ENCODE data around the gene KIZ. TPM values are rescaled to one million over a fixed set of nuclear protein-coding genes. Genes with fewer than 3 reads are reported as not detected.

KIZ gene
- total RNA-seq, 1 experiment from 2014 or later = 31.8 TPM

DNA sequence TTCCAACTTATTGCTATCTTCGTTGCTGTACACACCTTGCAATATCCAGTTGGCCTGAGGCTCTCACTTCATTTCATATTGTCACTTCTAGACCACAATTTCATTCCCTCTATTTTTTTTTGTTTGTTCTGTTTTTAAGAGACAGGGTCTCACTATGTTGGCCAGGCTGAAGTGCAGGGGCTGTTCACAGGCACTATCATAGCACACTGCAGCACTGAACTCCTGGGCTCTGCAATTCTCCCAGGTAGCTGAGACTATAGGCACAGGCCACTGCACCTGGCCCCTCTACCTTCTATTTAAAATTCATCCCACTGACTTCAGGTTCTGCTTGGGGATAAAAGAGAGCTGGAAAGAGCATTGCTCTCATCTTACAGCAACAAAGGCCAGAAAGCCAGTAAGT, 15.1 kb upstream of the KIZ start:
- no peak overlapping the region for H3K27ac Mint-ChIP-seq (ENCODE audit: unreplicated experiment)
- DNase-seq = no peak
- no peaks in the 10 kb centered on the region for H3K9me3 Mint-ChIP-seq (ENCODE audit: unreplicated experiment)
- ChIA-PET CTCF (no interaction called here), POLR2A (no interaction called here)
- no peaks in the 10 kb centered on the region for H3K36me3 Mint-ChIP-seq (ENCODE audit: insufficient read depth, unreplicated experiment)
- Histone ChIP-seq H3K4me3 (ENCODE audit: low read depth, low read length) (no peak overlapping the region), H3K9me3 (no peaks in the 10 kb centered on the region), H3K4me1 (no peaks in the 10 kb centered on the region), H3K36me3 (ENCODE audit: control insufficient read depth, insufficient read depth, low read length) (no peaks in the 10 kb centered on the region), H3K27me3 (replicated peaks; ENCODE audit: control insufficient read depth, insufficient read depth, low read length) (no peaks in the 10 kb centered on the region)
- intact Hi-C loops (cut with micrococcal nuclease; ENCODE audit: unreplicated experiment) = no loop called here
- no peaks in the 10 kb centered on the region for H3K27me3 Mint-ChIP-seq (ENCODE audit: insufficient read depth, unreplicated experiment)
- no peak overlapping the region for H3K4me3 Mint-ChIP-seq (ENCODE audit: unreplicated experiment)
- BruUV-seq (replicated peaks) = no TSS peak
- TF ChIP-seq, protein P1, sequence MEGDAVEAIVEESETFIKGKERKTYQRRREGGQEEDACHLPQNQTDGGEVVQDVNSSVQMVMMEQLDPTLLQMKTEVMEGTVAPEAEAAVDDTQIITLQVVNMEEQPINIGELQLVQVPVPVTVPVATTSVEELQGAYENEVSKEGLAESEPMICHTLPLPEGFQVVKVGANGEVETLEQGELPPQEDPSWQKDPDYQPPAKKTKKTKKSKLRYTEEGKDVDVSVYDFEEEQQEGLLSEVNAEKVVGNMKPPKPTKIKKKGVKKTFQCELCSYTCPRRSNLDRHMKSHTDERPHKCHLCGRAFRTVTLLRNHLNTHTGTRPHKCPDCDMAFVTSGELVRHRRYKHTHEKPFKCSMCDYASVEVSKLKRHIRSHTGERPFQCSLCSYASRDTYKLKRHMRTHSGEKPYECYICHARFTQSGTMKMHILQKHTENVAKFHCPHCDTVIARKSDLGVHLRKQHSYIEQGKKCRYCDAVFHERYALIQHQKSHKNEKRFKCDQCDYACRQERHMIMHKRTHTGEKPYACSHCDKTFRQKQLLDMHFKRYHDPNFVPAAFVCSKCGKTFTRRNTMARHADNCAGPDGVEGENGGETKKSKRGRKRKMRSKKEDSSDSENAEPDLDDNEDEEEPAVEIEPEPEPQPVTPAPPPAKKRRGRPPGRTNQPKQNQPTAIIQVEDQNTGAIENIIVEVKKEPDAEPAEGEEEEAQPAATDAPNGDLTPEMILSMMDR (IDR thresholded peaks at IDR 0.05; ENCODE audit: insufficient read depth in 1 of 2, low read depth in 1 of 2, low read length in 1 of 2, severe bottlenecking in 1 of 2, unreplicated experiment in 1 of 2) = no peak
- H3K4me1 Mint-ChIP-seq (ENCODE audit: low read depth, unreplicated experiment) = no peaks in the 10 kb centered on the region

DNA sequence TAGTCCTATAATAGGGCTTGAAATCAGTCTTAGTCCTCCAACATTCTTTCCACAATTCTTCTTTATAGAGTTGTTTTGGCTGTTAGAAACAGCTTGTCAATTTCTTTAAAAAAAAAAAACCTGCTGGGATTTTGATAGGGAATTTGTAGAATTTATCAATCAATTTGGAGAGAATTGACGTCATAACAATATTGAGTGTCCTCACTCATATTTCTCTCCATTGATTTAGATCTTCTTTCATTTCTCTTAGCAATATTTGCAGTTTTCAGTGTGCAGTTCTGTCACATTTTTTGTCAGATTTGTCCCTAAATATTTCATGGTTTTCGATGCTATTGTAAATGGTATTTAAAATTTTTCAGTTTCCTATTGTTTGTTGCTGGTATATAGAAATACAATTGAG, 14.5 kb upstream of the KIZ start:
- Mint-ChIP-seq H3K4me1 (ENCODE audit: low read depth, unreplicated experiment) (no peaks in the 10 kb centered on the region), H3K9me3 (ENCODE audit: unreplicated experiment) (no peaks in the 10 kb centered on the region), H3K36me3 (ENCODE audit: insufficient read depth, unreplicated experiment) (no peaks in the 10 kb centered on the region), H3K4me3 (ENCODE audit: unreplicated experiment) (no peak overlapping the region), H3K27ac (ENCODE audit: unreplicated experiment) (no peak overlapping the region), H3K27me3 (ENCODE audit: insufficient read depth, unreplicated experiment) (no peaks in the 10 kb centered on the region)
- intact Hi-C loops (cut with micrococcal nuclease; ENCODE audit: unreplicated experiment) = no loop called here
- no TSS peak for BruUV-seq (replicated peaks)
- TF ChIP-seq, protein P1 (IDR thresholded peaks at IDR 0.05; ENCODE audit: insufficient read depth in 1 of 2, low read depth in 1 of 2, low read length in 1 of 2, severe bottlenecking in 1 of 2, unreplicated experiment in 1 of 2) = no peak
- ChIA-PET POLR2A (no interaction called here), CTCF (no interaction called here)
- no peak for DNase-seq
- Histone ChIP-seq H3K9me3 (no peaks in the 10 kb centered on the region), H3K36me3 (ENCODE audit: control insufficient read depth, insufficient read depth, low read length) (no peaks in the 10 kb centered on the region), H3K27me3 (replicated peaks; ENCODE audit: control insufficient read depth, insufficient read depth, low read length) (no peaks in the 10 kb centered on the region), H3K4me3 (ENCODE audit: low read depth, low read length) (no peak overlapping the region), H3K4me1 (no peaks in the 10 kb centered on the region)

- TF ChIP-seq, protein P1 (IDR thresholded peaks at IDR 0.05; ENCODE audit: insufficient read depth in 1 of 2, low read depth in 1 of 2, low read length in 1 of 2, severe bottlenecking in 1 of 2, unreplicated experiment in 1 of 2) = no peak
- no peaks in the 10 kb centered on the region for H3K4me1 Mint-ChIP-seq (ENCODE audit: low read depth, unreplicated experiment)
- H3K4me1 ChIP-seq = no peaks in the 10 kb centered on the region
- no peaks in the 10 kb centered on the region for H3K9me3 ChIP-seq
- no TSS peak for BruUV-seq (replicated peaks)
- no peak overlapping the region for H3K4me3 ChIP-seq (ENCODE audit: low read depth, low read length)
- H3K4me3 Mint-ChIP-seq (ENCODE audit: unreplicated experiment) = no peak overlapping the region
- no peaks in the 10 kb centered on the region for H3K27me3 Mint-ChIP-seq (ENCODE audit: insufficient read depth, unreplicated experiment)
- no peaks in the 10 kb centered on the region for H3K36me3 ChIP-seq (ENCODE audit: control insufficient read depth, insufficient read depth, low read length)
- no peak overlapping the region for H3K27ac Mint-ChIP-seq (ENCODE audit: unreplicated experiment)
- ChIA-PET POLR2A (no interaction called here), CTCF (no interaction called here)
- no peaks in the 10 kb centered on the region for H3K27me3 ChIP-seq (replicated peaks; ENCODE audit: control insufficient read depth, insufficient read depth, low read length)
- no peak for DNase-seq
- H3K9me3 Mint-ChIP-seq (ENCODE audit: unreplicated experiment) = no peaks in the 10 kb centered on the region
- intact Hi-C loops (cut with micrococcal nuclease; ENCODE audit: unreplicated experiment) = no loop called here
- no peaks in the 10 kb centered on the region for H3K36me3 Mint-ChIP-seq (ENCODE audit: insufficient read depth, unreplicated experiment)
Observed at GRCh38 chr20:21113697-21114096, 12.2 kb upstream of the KIZ start.

Measured in Caco-2 (cell line).